Heart left ventricle (tissue), 13 donors: ENCODE results near the gene LYPLA2.

Source experiments
- POLR2A ChIP-seq, 2 donors: fragments of 450-650 bp; IDR thresholded peaks; one replicate each; pipeline ENCODE4 v1.6.1; 2017; ENCODE audit warnings: antibody characterized with exemption in 2 of 2, mild to moderate bottlenecking in 2 of 2, moderate library complexity in 2 of 2
- TF ChIP-seq, protein P1 (sequence below), 12 donors: fragments of 200-600 bp; sonication (generic) in 4 of 12; IDR thresholded peaks; one replicate each; pipeline versions ENCODE4 v1.5.0 to v1.8.0; 2018 to 2022; ENCODE audit warnings: antibody characterized with exemption in 12 of 12, mild to moderate bottlenecking in 5 of 12
- donor health status: ischemic (EF 13 %, LVEDD 7.1; RV severe dilation, severe dysfunction).
- donor health status: DM: no; HTN: yes; CAD: no.
- donor health status: DM: no; HTN: no; CAD: no.
- donor health status: ischemic (EF 25% LVEDD 6.9; RV normal size, moderate dysfunction).
- donor health status: ischemic (EF 25% LVEDD 5.7; RV mildly dilated, moderate dysfunction).
- donor health status: ischemic (EF 35%, LVEDD 5.7; RV mildly dilated, moderate dysfunction).
- donor health status: nonischemic (EF 11% LVEDD 7.7; RV severe dilation, severe dysfunction).
- donor health status: DM: yes; HTN: yes; CAD: no.
- donor health status: PGD.
- donor health status: ischemic (EF 29% LVEDD 5.4; RV normal size, mild dysfunction).
- donor health status: nonischemic (EF 23%, LVEDD 6.1; RV moderate dilation, normal function).

DNA sequence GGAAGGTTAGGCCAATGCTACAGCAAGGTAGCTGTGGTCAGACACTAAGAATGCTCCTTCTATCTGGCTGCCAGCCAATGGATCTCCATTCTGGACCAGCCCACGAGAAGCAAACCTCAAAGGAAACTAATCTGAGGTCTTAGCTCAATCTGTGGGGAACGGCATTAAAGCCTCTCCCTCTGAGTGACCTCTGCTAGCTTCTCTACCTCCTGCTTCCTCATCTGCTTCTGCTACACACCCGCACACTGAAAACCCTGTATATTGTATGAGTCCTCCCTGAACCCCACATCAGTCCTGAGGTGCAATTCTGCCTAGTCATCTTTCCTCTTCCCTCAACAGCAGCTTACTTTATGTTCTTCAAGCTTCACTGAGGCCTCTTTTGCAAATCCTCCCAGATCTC, 16.5 kb downstream of the LYPLA2 start:
- no peak for TF ChIP-seq POLR2A (IDR thresholded peaks at IDR 0.05)
- TF ChIP-seq, protein P1, sequence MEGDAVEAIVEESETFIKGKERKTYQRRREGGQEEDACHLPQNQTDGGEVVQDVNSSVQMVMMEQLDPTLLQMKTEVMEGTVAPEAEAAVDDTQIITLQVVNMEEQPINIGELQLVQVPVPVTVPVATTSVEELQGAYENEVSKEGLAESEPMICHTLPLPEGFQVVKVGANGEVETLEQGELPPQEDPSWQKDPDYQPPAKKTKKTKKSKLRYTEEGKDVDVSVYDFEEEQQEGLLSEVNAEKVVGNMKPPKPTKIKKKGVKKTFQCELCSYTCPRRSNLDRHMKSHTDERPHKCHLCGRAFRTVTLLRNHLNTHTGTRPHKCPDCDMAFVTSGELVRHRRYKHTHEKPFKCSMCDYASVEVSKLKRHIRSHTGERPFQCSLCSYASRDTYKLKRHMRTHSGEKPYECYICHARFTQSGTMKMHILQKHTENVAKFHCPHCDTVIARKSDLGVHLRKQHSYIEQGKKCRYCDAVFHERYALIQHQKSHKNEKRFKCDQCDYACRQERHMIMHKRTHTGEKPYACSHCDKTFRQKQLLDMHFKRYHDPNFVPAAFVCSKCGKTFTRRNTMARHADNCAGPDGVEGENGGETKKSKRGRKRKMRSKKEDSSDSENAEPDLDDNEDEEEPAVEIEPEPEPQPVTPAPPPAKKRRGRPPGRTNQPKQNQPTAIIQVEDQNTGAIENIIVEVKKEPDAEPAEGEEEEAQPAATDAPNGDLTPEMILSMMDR (IDR thresholded peaks at IDR 0.05): no peak
